ENCODE data around the gene QTRT2. TPM values are rescaled to one million over a fixed set of nuclear protein-coding genes. Genes with fewer than 3 reads are reported as not detected.

Gene QTRT2
- total RNA-seq, 2 donors from 2014 or later = 21.4 to 48.5 TPM

DNA sequence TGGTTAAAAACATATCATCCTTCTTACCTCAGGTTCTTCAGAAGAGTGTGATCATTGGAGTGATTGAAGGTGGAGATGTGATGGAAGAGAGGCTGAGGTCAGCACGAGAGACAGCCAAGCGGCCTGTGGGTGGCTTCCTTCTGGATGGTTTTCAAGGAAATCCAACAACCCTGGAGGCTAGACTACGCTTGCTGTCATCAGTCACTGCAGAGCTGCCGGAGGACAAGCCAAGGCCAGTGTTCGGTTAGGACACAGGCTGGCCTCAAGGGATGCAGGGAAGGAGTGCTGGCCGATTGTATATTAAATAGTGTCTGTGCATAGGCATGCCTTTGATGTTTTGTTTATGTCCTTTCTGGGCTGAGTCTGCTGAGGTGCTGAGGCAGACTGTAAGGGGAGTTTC is 20.2 kb downstream of the QTRT2 start:
- peaks cover 23% of the 10 kb centered on the region for H3K36me3 ChIP-seq
- no peak for ATAC-seq (ENCODE audit: insufficient number of reproducible peaks, low FRiP score, low read depth)
- no peak overlapping the region for H3K4me3 ChIP-seq
- peaks cover 15 to 28% of the 10 kb centered on the region in 2 donors for H3K4me1 ChIP-seq (ENCODE audit: control insufficient read depth in 1 of 2, low read depth in 2 of 2)
- H3K9me3 ChIP-seq = no peaks in the 10 kb centered on the region
- H3K27me3 ChIP-seq (replicated peaks; ENCODE audit: insufficient read depth) = no peaks in the 10 kb centered on the region
- no peak for DNase-seq (ENCODE audit: low spot score)
- H3K27ac ChIP-seq = no peak overlapping the region
- TF ChIP-seq, protein P1, sequence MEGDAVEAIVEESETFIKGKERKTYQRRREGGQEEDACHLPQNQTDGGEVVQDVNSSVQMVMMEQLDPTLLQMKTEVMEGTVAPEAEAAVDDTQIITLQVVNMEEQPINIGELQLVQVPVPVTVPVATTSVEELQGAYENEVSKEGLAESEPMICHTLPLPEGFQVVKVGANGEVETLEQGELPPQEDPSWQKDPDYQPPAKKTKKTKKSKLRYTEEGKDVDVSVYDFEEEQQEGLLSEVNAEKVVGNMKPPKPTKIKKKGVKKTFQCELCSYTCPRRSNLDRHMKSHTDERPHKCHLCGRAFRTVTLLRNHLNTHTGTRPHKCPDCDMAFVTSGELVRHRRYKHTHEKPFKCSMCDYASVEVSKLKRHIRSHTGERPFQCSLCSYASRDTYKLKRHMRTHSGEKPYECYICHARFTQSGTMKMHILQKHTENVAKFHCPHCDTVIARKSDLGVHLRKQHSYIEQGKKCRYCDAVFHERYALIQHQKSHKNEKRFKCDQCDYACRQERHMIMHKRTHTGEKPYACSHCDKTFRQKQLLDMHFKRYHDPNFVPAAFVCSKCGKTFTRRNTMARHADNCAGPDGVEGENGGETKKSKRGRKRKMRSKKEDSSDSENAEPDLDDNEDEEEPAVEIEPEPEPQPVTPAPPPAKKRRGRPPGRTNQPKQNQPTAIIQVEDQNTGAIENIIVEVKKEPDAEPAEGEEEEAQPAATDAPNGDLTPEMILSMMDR (IDR thresholded peaks at IDR 0.05) = no peak

- ATAC-seq (ENCODE audit: insufficient number of reproducible peaks, low FRiP score, low read depth) (no peak), DNase-seq (ENCODE audit: low spot score) (no peak)
- Histone ChIP-seq H3K4me3 (no peak overlapping the region), H3K36me3 (peaks cover 16% of the 10 kb centered on the region), H3K4me1 (ENCODE audit: control insufficient read depth in 1 of 2, low read depth in 2 of 2) (peaks cover 15 to 28% of the 10 kb centered on the region in 2 donors), H3K27me3 (replicated peaks; ENCODE audit: insufficient read depth) (no peaks in the 10 kb centered on the region), H3K27ac (peak overlapping the region in 1 of 2 donors; percentile 31), H3K9me3 (no peaks in the 10 kb centered on the region)
- TF ChIP-seq, protein P1 (IDR thresholded peaks at IDR 0.05) = no peak
These were observed 21.6 kb downstream of the QTRT2 start for GRCh38 chr3:114078126-114078525.

- Histone ChIP-seq H3K36me3 (peaks cover 7% of the 10 kb centered on the region), H3K4me3 (no peak overlapping the region), H3K27ac (peak overlapping the region; percentile 42 to 67), H3K4me1 (ENCODE audit: control insufficient read depth in 1 of 2, low read depth in 2 of 2) (peaks cover 15 to 28% of the 10 kb centered on the region in 2 donors), H3K9me3 (no peaks in the 10 kb centered on the region), H3K27me3 (replicated peaks; ENCODE audit: insufficient read depth) (no peaks in the 10 kb centered on the region)
- DNase-seq (ENCODE audit: low spot score) = no peak
- ATAC-seq (ENCODE audit: insufficient number of reproducible peaks, low FRiP score, low read depth) = no peak
- TF ChIP-seq, protein P1 (IDR thresholded peaks at IDR 0.05) = no peak
These were observed 23.2 kb downstream of the QTRT2 start for GRCh38 chr3:114079761-114080160.

DNA sequence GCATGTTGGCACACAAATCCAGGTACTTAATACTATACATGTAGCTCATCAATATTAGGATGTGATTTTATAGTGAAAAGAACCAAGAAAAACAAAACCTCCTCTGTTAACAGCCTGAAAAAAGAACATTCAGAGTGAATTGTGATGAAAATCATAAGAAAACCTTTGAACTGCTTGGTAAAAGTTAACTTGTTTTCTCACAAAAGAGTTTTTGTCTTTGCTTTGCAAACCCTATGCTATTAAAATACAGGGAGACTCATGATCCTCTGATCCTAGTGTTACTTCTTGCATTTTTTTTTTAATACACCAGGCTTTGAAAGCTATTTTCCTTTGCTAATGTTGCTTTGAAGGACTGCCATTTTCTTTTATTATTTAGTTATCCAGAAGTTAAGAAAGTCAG is 23.7 kb downstream of the QTRT2 start:
- Histone ChIP-seq H3K36me3 (peaks cover 11% of the 10 kb centered on the region), H3K27ac (peak overlapping the region; percentile 6 to 67), H3K27me3 (replicated peaks; ENCODE audit: insufficient read depth) (no peaks in the 10 kb centered on the region), H3K9me3 (no peaks in the 10 kb centered on the region), H3K4me1 (ENCODE audit: control insufficient read depth in 1 of 2, low read depth in 2 of 2) (peaks cover 15 to 28% of the 10 kb centered on the region in 2 donors), H3K4me3 (no peak overlapping the region)
- TF ChIP-seq, protein P1 (IDR thresholded peaks at IDR 0.05) = no peak
- no peak for ATAC-seq (ENCODE audit: insufficient number of reproducible peaks, low FRiP score, low read depth)
- no peak for DNase-seq (ENCODE audit: low spot score)

GRCh38 chr3:114081037-114081436 is 24.5 kb downstream of the QTRT2 start:
- TF ChIP-seq, protein P1 (IDR thresholded peaks at IDR 0.05) = no peak
- H3K36me3 ChIP-seq = peaks cover 17% of the 10 kb centered on the region
- H3K9me3 ChIP-seq = no peaks in the 10 kb centered on the region
- no peak overlapping the region for H3K4me3 ChIP-seq
- ATAC-seq (ENCODE audit: insufficient number of reproducible peaks, low FRiP score, low read depth) (peak; percentile 31), DNase-seq (ENCODE audit: low spot score) (no peak)
- peaks cover 15 to 28% of the 10 kb centered on the region in 2 donors for H3K4me1 ChIP-seq (ENCODE audit: control insufficient read depth in 1 of 2, low read depth in 2 of 2)
- H3K27me3 ChIP-seq (replicated peaks; ENCODE audit: insufficient read depth) = no peaks in the 10 kb centered on the region
- peak overlapping the region; percentile 6 to 67 for H3K27ac ChIP-seq
